NOMO-1 treated with dmso at 0.1 percent for 144 hours (cell line): ENCODE results near the gene PLGRKT.
"Not testable (repeated sequence)": the region's sequence is repeated elsewhere in the genome, so short reads cannot be mapped to it uniquely, and the experiment has no call there.

Experiments used
- DNase-seq: peaks from one replicate; lab custom pipeline; 2025; ENCODE audit not compliant: unreplicated experiment; lab: John Stamatoyannopoulos, UW

PLGRKT gene

DNA sequence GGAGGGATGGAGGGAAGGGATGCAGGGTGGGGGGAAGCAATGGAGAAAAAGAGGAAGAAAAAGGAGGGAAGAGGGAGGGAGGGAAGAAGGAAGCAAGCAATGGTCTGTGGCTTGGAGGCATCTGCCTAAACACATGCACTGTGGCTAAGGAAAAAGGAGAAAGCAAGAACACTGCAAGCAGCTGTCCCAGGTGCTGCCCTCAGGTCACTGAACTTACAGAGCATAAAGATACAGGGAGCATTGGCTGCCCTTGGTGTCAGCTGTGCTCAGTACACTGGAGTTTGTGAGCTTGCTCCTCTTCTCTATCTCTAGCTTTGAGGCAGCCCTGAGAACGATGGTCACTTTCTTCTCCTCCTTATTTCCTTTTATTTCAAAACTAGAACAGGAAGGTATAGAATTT is 116.1 kb downstream of the PLGRKT start:
- DNase-seq, result not testable (repeated sequence)

DNA sequence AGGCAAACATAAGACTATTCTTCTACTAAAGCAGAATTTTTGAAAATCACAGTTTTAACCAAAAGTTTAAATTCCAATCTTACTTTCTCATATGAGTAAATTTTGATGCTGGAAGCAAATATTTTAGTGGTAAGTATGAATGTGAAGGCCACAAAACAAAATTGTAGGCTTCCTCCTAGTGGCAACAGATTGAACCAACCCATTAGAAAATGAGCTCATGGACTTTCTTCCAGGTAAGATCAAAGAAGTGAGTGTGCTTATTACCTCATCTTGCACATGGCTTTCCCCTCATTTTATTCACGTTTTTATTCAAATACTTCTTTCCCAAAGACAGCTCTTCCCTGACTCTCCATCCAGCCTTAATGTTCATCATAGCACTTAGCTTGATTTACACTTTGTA is 116.7 kb downstream of the PLGRKT start:
- DNase-seq, result no peak

DNA sequence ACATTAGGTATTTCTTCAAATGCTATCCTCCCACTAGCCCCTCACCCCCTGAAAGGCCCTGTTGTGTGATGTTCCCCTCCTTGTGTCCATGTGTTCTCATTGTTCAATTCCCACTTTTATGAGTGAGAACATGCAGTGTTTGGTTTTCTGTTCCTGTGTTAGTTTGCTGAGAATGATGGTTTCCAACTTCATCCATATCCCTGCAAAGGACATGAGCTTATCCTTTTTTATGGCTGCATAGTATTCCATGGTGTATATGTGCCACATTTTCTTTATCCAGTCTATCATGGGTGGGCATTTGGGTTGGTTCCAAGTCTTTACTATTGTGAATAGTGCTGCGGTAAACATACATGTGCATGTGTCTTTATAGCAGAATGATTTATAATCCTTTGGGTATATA is 121.3 kb downstream of the PLGRKT start:
- DNase-seq, result not testable (repeated sequence)

DNA sequence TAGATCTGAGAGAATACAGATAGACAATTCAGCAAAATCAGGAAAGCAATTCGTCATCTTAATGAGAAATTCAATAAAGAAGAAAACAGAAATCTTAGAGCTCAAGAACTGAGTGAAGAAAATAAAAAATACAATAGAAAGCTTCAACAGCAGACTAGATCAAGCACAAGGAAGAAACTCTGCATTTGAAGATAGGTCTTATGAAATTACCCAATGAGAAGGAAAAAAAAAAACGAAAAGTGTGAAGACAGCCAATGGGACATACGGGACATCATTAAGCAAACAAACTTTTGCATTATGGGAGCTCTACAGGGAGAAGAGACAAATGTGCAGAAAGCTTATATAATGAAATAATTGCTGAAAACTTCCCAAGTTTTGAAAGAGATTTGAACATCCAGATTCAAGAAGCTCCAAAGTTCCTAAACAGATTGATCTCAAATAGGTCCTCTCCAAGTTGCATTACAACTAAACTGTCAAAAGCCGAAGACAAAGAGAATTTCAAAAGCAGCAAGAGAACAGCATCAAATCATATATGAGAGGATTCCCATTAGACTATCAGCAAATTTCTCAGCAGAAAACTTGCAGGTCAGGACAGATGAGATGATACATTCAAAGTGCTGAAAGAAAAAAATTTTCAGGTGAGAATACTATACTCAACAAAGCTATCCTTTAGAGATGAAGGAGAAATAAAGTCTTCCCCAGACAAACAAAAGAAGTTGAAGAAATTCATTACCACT is 122.4 kb downstream of the PLGRKT start:
- DNase-seq, result no peak

DNA sequence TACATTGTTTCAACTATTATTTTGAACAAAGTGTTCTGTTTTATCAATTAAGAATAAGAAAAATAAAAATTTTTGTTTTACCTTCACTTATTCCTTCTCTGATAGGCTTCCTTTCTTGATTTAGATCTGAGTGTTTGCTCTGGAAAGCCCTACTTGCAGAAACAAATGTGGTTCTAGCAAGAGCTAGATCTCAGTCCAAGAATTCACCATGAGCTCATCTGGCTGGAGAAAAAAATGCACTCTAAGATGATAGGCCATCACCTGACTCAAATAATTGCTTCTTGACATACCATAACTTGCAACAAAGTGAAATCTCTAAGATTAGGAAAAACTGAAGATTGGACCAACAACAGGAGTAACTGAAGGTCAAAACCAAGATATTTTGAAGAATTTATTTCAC is 126.9 kb downstream of the PLGRKT start:
- no peak for DNase-seq
